GM12872 (cell line): ENCODE measurements around the gene ATP5ME.

ENCODE experiments used
- CTCF ChIP-seq: IDR thresholded peaks from 3 replicates; pipeline ENCODE4 v1.5.1; 2011; ENCODE audit warnings: low read depth, mild to moderate bottlenecking, low read length, moderate library complexity; ENCODE audit not compliant: insufficient read depth

The ATP5ME gene

GRCh38 chr4:675036-675882 lies 1.2 kb upstream of the ATP5ME start:
- no peak for TF ChIP-seq CTCF

GRCh38 chr4:673349-674091 lies 556 bp downstream of the ATP5ME start:
- TF ChIP-seq CTCF, result no peak

- TF ChIP-seq CTCF, result no peak
These were observed 2.3 kb downstream of the ATP5ME start for GRCh38 chr4:671769-672168.

GRCh38 chr4:667545-667925 lies 6.5 kb downstream of the ATP5ME start:
- no peak for TF ChIP-seq CTCF

GRCh38 chr4:666822-667544 lies 7.1 kb downstream of the ATP5ME start:
- no peak for TF ChIP-seq CTCF

GRCh38 chr4:666436-666810 lies 7.7 kb downstream of the ATP5ME start:
- no peak for TF ChIP-seq CTCF

GRCh38 chr4:665751-666435 lies 8.2 kb downstream of the ATP5ME start:
- no peak for TF ChIP-seq CTCF
